ENCODE results near the gene AMOT.

The AMOT gene

GRCh38 chrX:112735147-112735546 is 105.5 kb downstream of the AMOT start:
- DNase-seq (ENCODE audit: low read depth), result no peak

- no peak for DNase-seq (ENCODE audit: low read depth)
Observed at GRCh38 chrX:112734290-112734689, 106.3 kb downstream of the AMOT start.

- DNase-seq (ENCODE audit: low read depth), result no peak
Observed at GRCh38 chrX:112731793-112732192, 108.8 kb downstream of the AMOT start.

All from activated T-cell treated with anti-CD3 and anti-CD28 coated beads for 1 hour (primary cell).